CD14-positive monocyte (primary cell): ENCODE results near the gene SMIM26. TPM values are rescaled to one million over a fixed set of nuclear protein-coding genes. Genes with fewer than 3 reads are reported as not detected.

Source experiments
- DNase-seq, 3 donors: peaks; one replicate each; pipeline ENCODE4 v3.0.0-alpha.2; 2011 to 2022
- H2AFZ ChIP-seq: 2 replicates; pipeline ENCODE4 v1.6.0; 2012; ENCODE audit warnings: mild to moderate bottlenecking, low read depth, low read length, inconsistent platforms; ENCODE audit not compliant: insufficient read depth, poor library complexity, severe bottlenecking
- H3K27ac ChIP-seq, 2 donors: 1 replicate in 1 of 2; 2 replicates in 1 of 2; pipeline ENCODE4 v1.5.1; 2012 to 2013; ENCODE audit warnings: low read length in 2 of 2, control low read depth in 1 of 2, inconsistent platforms in 1 of 2, low read depth in 1 of 2, mild to moderate bottlenecking in 1 of 2
- H3K27me3 ChIP-seq, 2 donors: one replicate each; pipeline versions ENCODE4 v1.6.0 to v1.6.1; 2011 to 2013; ENCODE audit warnings: low read length in 2 of 2; ENCODE audit not compliant: control insufficient read depth in 2 of 2, insufficient read depth in 2 of 2
- H3K36me3 ChIP-seq, 2 donors: replicated peaks in 1 of 2; 1 replicate in 1 of 2; 2 replicates in 1 of 2; pipeline versions ENCODE4 v1.5.1 to v1.6.1; 2012 to 2013; ENCODE audit warnings: low read length in 2 of 2, control low read depth in 1 of 2, inconsistent platforms in 1 of 2, mild to moderate bottlenecking in 1 of 2; ENCODE audit not compliant: insufficient read depth in 2 of 2, control insufficient read depth in 1 of 2
- H3K4me1 ChIP-seq, 2 donors: 1 replicate in 1 of 2; 2 replicates in 1 of 2; pipeline versions ENCODE4 v1.5.1 to v1.6.1; 2012 to 2013; ENCODE audit warnings: low read length in 2 of 2, control low read depth in 1 of 2, inconsistent platforms in 1 of 2, mild to moderate bottlenecking in 1 of 2, moderate library complexity in 1 of 2; ENCODE audit not compliant: insufficient read depth in 2 of 2, control insufficient read depth in 1 of 2
- H3K4me2 ChIP-seq: replicated peaks from 2 replicates; pipeline ENCODE3; 2012; ENCODE audit warnings: low read length, moderate library complexity, mild to moderate bottlenecking; ENCODE audit not compliant: poor library complexity, severe bottlenecking; ENCODE audit errors: extremely low read depth
- H3K4me3 ChIP-seq, 3 experiments: fragments of 200-600 bp in 1 of 3; sonication (generic) in 1 of 3; replicated peaks in 1 of 3; 1 replicate in 2 of 3; 2 replicates in 1 of 3; pipeline ENCODE4 v1.5.1; 2011 to 2013; ENCODE audit warnings: low read length in 3 of 3, mild to moderate bottlenecking in 3 of 3, control low read depth in 2 of 3, low read depth in 2 of 3, inconsistent platforms in 1 of 3, moderate library complexity in 1 of 3
- H3K79me2 ChIP-seq: 2 replicates; pipeline ENCODE4 v1.6.0; 2012; ENCODE audit warnings: mild to moderate bottlenecking, control low read depth, inconsistent platforms, low read length, moderate library complexity; ENCODE audit not compliant: insufficient read depth
- H3K9ac ChIP-seq: 2 replicates; pipeline ENCODE4 v1.6.0; 2017; ENCODE audit warnings: low read length, mild to moderate bottlenecking; ENCODE audit not compliant: insufficient read depth, poor library complexity, severe bottlenecking
- H3K9me3 ChIP-seq, 2 donors: replicated peaks in 1 of 2; 1 replicate in 1 of 2; 2 replicates in 1 of 2; pipeline versions ENCODE4 v1.5.1 to v1.6.1; 2012 to 2013; ENCODE audit warnings: low read length in 2 of 2, control low read depth in 1 of 2; ENCODE audit not compliant: control insufficient read depth in 1 of 2, insufficient read depth in 1 of 2
- H4K20me1 ChIP-seq: 2 replicates; pipeline ENCODE4 v1.6.0; 2012; ENCODE audit warnings: mild to moderate bottlenecking, low read length, control low read depth, moderate library complexity; ENCODE audit not compliant: insufficient read depth
- H3K27ac Mint-ChIP-seq, 7 donors: one replicate each; pipeline ENCODE4 v1.8.0; 2020; ENCODE audit warnings: mild to moderate bottlenecking in 7 of 7, mixed read lengths in 7 of 7, moderate library complexity in 6 of 7, inconsistent platforms in 2 of 7
- H3K27me3 Mint-ChIP-seq, 3 donors: one replicate each; pipeline ENCODE4 v1.8.0; 2021 to 2022; ENCODE audit warnings: low read depth in 3 of 3, mild to moderate bottlenecking in 3 of 3, mixed read lengths in 3 of 3, moderate library complexity in 3 of 3, inconsistent platforms in 1 of 3
- H3K36me3 Mint-ChIP-seq, 2 donors: one replicate each; pipeline ENCODE4 v1.8.0; 2020; ENCODE audit warnings: mixed read lengths in 2 of 2, inconsistent platforms in 1 of 2, mild to moderate bottlenecking in 1 of 2
- H3K4me1 Mint-ChIP-seq: one replicate; pipeline ENCODE4 v1.8.0; 2020; ENCODE audit warnings: mild to moderate bottlenecking, mixed read lengths
- H3K4me3 Mint-ChIP-seq, 2 donors: one replicate each; pipeline ENCODE4 v1.8.0; 2020; ENCODE audit warnings: mild to moderate bottlenecking in 2 of 2, mixed read lengths in 2 of 2, moderate library complexity in 1 of 2
- H3K9me3 Mint-ChIP-seq, 7 donors: one replicate each; pipeline ENCODE4 v1.8.0; 2020 to 2022; ENCODE audit warnings: mixed read lengths in 7 of 7, mild to moderate bottlenecking in 6 of 7, moderate library complexity in 6 of 7, inconsistent platforms in 2 of 7
- WGBS: methylation state at CpG from one replicate; pipeline ENCODE4 v1.1.5; 2013; ENCODE audit warnings: missing lambda C conversion rate; ENCODE audit not compliant: insufficient coverage; 5-methylcytosine and 5-hydroxymethylcytosine counted together
- intact Hi-C, 2 donors: fragments of 100-400 bp; cut with micrococcal nuclease; formaldehyde crosslinking; loops; one replicate each; pipeline versions ENCODE4 v1.15.0 to v1.15.1; 2023
- polyA plus RNA-seq, 3 donors: library from polyadenylated mRNA; depleted of rRNA in 1 of 3; unstranded in 2 of 3; stranded (reverse) in 1 of 3; fragments of 300-500 nt in 2 of 3; fragments of >200 nt in 1 of 3; fragmentation: Illumina TruSeq in 2 of 3; gene quantifications; 1 replicate in 2 of 3; 2 replicates in 1 of 3; pipeline ENCODE4 v1.2.3, GENCODE V29; 2012 to 2021
- TF ChIP-seq, protein P1 (sequence below): fragments of 200-600 bp; IDR thresholded peaks from one replicate; pipeline ENCODE4 v1.8.0; 2022; ENCODE audit warnings: antibody characterized with exemption, mild to moderate bottlenecking

Gene SMIM26
- polyA plus RNA-seq, 3 donors = 101 to 206 (median 176) TPM

DNA sequence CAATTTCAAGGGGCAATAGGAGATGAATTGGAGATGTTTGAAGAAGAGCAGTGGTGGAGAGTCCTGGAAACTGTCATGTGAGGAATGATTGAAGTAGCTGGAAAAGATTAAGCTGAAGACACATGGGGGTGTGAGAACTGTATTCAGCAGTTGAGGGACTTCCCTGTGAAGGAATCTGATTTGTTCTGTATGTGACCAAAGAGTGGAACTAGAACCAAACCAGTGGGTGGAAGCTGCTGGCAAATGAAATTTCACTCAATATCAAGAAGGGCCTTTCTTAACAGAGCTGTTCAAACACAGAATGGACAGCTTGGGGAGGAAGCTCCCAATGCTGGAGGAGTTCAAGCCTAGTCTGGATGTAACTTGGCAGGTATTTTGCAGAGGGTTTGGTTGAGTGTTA lies 38.2 kb upstream of the SMIM26 start:
- Mint-ChIP-seq H3K4me1 (no peaks in the 10 kb centered on the region), H3K36me3 (peaks cover 88 to 98% of the 10 kb centered on the region in 2 donors), H3K27ac (peak overlapping the region in 1 of 7 donors; percentile 44), H3K9me3 (no peaks in the 10 kb centered on the region), H3K27me3 (no peaks in the 10 kb centered on the region), H3K4me3 (no peak overlapping the region)
- H3K27ac ChIP-seq = no peak overlapping the region
- no peak overlapping the region for H3K9ac ChIP-seq
- peaks cover 5% of the 10 kb centered on the region for H4K20me1 ChIP-seq
- H3K4me2 ChIP-seq = no peak overlapping the region
- H2AFZ ChIP-seq = no peak overlapping the region
- no peaks in the 10 kb centered on the region for H3K9me3 ChIP-seq
- H3K36me3 ChIP-seq = peaks cover 96 to 100% of the 10 kb centered on the region in 2 donors
- no peaks in the 10 kb centered on the region for H3K4me1 ChIP-seq
- TF ChIP-seq, protein P1, sequence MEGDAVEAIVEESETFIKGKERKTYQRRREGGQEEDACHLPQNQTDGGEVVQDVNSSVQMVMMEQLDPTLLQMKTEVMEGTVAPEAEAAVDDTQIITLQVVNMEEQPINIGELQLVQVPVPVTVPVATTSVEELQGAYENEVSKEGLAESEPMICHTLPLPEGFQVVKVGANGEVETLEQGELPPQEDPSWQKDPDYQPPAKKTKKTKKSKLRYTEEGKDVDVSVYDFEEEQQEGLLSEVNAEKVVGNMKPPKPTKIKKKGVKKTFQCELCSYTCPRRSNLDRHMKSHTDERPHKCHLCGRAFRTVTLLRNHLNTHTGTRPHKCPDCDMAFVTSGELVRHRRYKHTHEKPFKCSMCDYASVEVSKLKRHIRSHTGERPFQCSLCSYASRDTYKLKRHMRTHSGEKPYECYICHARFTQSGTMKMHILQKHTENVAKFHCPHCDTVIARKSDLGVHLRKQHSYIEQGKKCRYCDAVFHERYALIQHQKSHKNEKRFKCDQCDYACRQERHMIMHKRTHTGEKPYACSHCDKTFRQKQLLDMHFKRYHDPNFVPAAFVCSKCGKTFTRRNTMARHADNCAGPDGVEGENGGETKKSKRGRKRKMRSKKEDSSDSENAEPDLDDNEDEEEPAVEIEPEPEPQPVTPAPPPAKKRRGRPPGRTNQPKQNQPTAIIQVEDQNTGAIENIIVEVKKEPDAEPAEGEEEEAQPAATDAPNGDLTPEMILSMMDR = no peak
- H3K27me3 ChIP-seq = no peaks in the 10 kb centered on the region
- H3K4me3 ChIP-seq = no peak overlapping the region
- DNase-seq = no peak
- intact Hi-C loops = no loop called here
- peaks cover 4% of the 10 kb centered on the region for H3K79me2 ChIP-seq

DNA sequence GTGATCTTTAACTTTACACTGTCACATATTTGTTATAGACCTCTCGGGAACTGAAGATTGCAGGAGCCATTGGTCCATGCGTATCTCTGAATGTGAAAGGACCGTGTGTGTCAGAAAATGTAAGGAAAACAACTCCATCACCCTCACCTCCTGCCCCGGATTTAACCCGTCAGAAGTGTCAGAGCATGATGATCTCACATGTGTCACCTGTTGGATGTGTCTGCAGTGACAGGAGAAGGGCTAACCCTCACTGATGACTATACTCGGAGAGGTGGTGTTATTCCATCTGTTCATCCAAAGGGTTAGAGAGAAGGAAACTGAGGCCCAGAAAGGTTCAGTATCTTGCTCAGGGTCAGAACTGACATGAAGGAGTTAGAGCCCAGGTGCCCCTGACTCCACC lies 34.6 kb upstream of the SMIM26 start:
- Histone ChIP-seq H3K27ac (no peak overlapping the region), H2AFZ (no peak overlapping the region), H3K4me3 (no peak overlapping the region), H3K4me2 (no peak overlapping the region), H3K27me3 (no peaks in the 10 kb centered on the region), H3K36me3 (peaks cover 87 to 96% of the 10 kb centered on the region in 2 donors), H4K20me1 (peaks cover 5% of the 10 kb centered on the region), H3K79me2 (peaks cover 4% of the 10 kb centered on the region), H3K4me1 (no peaks in the 10 kb centered on the region), H3K9me3 (no peaks in the 10 kb centered on the region), H3K9ac (no peak overlapping the region)
- Mint-ChIP-seq H3K4me3 (no peak overlapping the region), H3K4me1 (no peaks in the 10 kb centered on the region), H3K27me3 (no peaks in the 10 kb centered on the region), H3K9me3 (no peaks in the 10 kb centered on the region), H3K36me3 (peaks cover 82 to 90% of the 10 kb centered on the region in 2 donors), H3K27ac (no peak overlapping the region)
- DNase-seq = no peak
- intact Hi-C loops = no loop called here
- 100% methylated on average over 1 of the region's 6 CpGs for WGBS
- TF ChIP-seq, protein P1 = no peak
